ENCODE measurements around the gene LRIT1.

Gene LRIT1

GRCh38 chr10:84263716-84264115, 22.4 kb upstream of the LRIT1 start:
- Mint-ChIP-seq H3K27me3 (ENCODE audit: low read depth, poor library complexity) (peaks cover 24% of the 10 kb centered on the region), H3K4me3 (no peak overlapping the region), H3K4me1 (no peaks in the 10 kb centered on the region), H3K9me3 (no peaks in the 10 kb centered on the region), H3K36me3 (ENCODE audit: low read depth) (no peaks in the 10 kb centered on the region), H3K27ac (peak overlapping the region; percentile 65)
- TF ChIP-seq CTCF (IDR thresholded peaks at IDR 0.05) = no peak
- no peak for DNase-seq

- Mint-ChIP-seq H3K4me1 (no peaks in the 10 kb centered on the region), H3K27ac (no peak overlapping the region), H3K36me3 (ENCODE audit: low read depth) (no peaks in the 10 kb centered on the region), H3K27me3 (ENCODE audit: low read depth, poor library complexity) (peaks cover 18% of the 10 kb centered on the region), H3K9me3 (no peaks in the 10 kb centered on the region), H3K4me3 (no peak overlapping the region)
- no peak for DNase-seq
- no peak for TF ChIP-seq CTCF (IDR thresholded peaks at IDR 0.05)
Observed at GRCh38 chr10:84262190-84262956, 21.0 kb upstream of the LRIT1 start.

GRCh38 chr10:84261236-84261915, 20.0 kb upstream of the LRIT1 start:
- Mint-ChIP-seq H3K4me3 (no peak overlapping the region), H3K9me3 (no peaks in the 10 kb centered on the region), H3K36me3 (ENCODE audit: low read depth) (no peaks in the 10 kb centered on the region), H3K27ac (no peak overlapping the region), H3K27me3 (ENCODE audit: low read depth, poor library complexity) (peaks cover 22% of the 10 kb centered on the region), H3K4me1 (no peaks in the 10 kb centered on the region)
- DNase-seq = no peak
- no peak for TF ChIP-seq CTCF (IDR thresholded peaks at IDR 0.05)

- Mint-ChIP-seq H3K27ac (no peak overlapping the region), H3K4me3 (no peak overlapping the region), H3K36me3 (ENCODE audit: low read depth) (no peaks in the 10 kb centered on the region), H3K27me3 (ENCODE audit: low read depth, poor library complexity) (peaks cover 25% of the 10 kb centered on the region), H3K9me3 (no peaks in the 10 kb centered on the region), H3K4me1 (peaks cover 5% of the 10 kb centered on the region)
- TF ChIP-seq CTCF (IDR thresholded peaks at IDR 0.05) = no peak
- no peak for DNase-seq
Observed at GRCh38 chr10:84258034-84258695, 16.8 kb upstream of the LRIT1 start.

- peaks cover 5% of the 10 kb centered on the region for H3K4me1 Mint-ChIP-seq
- peaks cover 24% of the 10 kb centered on the region for H3K27me3 Mint-ChIP-seq (ENCODE audit: low read depth, poor library complexity)
- no peaks in the 10 kb centered on the region for H3K36me3 Mint-ChIP-seq (ENCODE audit: low read depth)
- H3K4me3 Mint-ChIP-seq = no peak overlapping the region
- H3K27ac Mint-ChIP-seq = no peak overlapping the region
- DNase-seq = no peak
- TF ChIP-seq CTCF (IDR thresholded peaks at IDR 0.05) = no peak
- no peaks in the 10 kb centered on the region for H3K9me3 Mint-ChIP-seq
Observed at GRCh38 chr10:84257343-84258020, 16.1 kb upstream of the LRIT1 start.
